Trophoblast cell (in vitro differentiated cells and primary cell): ENCODE measurements around the gene CCNH.

ENCODE experiments used
- DNase-seq, 2 donors: peaks; one replicate each; pipeline ENCODE4 v3.0.0-alpha.2; 2016
- H2AFZ ChIP-seq: 2 replicates; pipeline ENCODE4 v1.6.1; 2013; ENCODE audit warnings: low read length, moderate library complexity, mild to moderate bottlenecking; ENCODE audit not compliant: insufficient read depth, poor library complexity
- H2AK5ac ChIP-seq: 2 replicates; pipeline ENCODE4 v1.6.1; 2013; ENCODE audit warnings: mild to moderate bottlenecking, low read length
- H2BK120ac ChIP-seq: 2 replicates; pipeline ENCODE4 v1.6.1; 2013; ENCODE audit warnings: low read length, mild to moderate bottlenecking, moderate library complexity; ENCODE audit not compliant: insufficient read depth, poor library complexity
- H2BK12ac ChIP-seq: 2 replicates; pipeline ENCODE4 v1.6.1; 2013; ENCODE audit warnings: mild to moderate bottlenecking, low read length, moderate library complexity
- H2BK5ac ChIP-seq: 2 replicates; pipeline ENCODE4 v1.6.1; 2013; ENCODE audit warnings: low read length, low read depth, moderate library complexity, mild to moderate bottlenecking; ENCODE audit not compliant: poor library complexity
- H3K14ac ChIP-seq: 2 replicates; pipeline ENCODE4 v1.6.1; 2013; ENCODE audit warnings: mild to moderate bottlenecking, low read length
- H3K18ac ChIP-seq: 2 replicates; pipeline ENCODE4 v1.6.1; 2013; ENCODE audit warnings: mild to moderate bottlenecking, low read length
- H3K23ac ChIP-seq: 2 replicates; pipeline ENCODE4 v1.6.1; 2013; ENCODE audit warnings: low read length
- H3K27ac ChIP-seq: 2 replicates; pipeline ENCODE4 v1.5.1; 2013; ENCODE audit warnings: low read depth, mild to moderate bottlenecking, inconsistent platforms, low read length, moderate library complexity
- H3K27me3 ChIP-seq: 2 replicates; pipeline ENCODE4 v1.6.1; 2013; ENCODE audit warnings: inconsistent platforms, mild to moderate bottlenecking, low read length, moderate library complexity; ENCODE audit not compliant: insufficient read depth
- H3K36me3 ChIP-seq, 2 experiments: 1 replicate in 1 of 2; 2 replicates in 1 of 2; pipeline ENCODE4 v1.6.1; 2013; ENCODE audit warnings: low read length in 2 of 2, mild to moderate bottlenecking in 2 of 2, moderate library complexity in 1 of 2; ENCODE audit not compliant: insufficient read depth in 2 of 2, control insufficient read depth in 1 of 2
- H3K4ac ChIP-seq: 2 replicates; pipeline ENCODE4 v1.6.1; 2013; ENCODE audit warnings: low read depth, mild to moderate bottlenecking, low read length, moderate library complexity
- H3K4me1 ChIP-seq, 2 experiments: 1 replicate in 1 of 2; 2 replicates in 1 of 2; pipeline ENCODE4 v1.6.1; 2013; ENCODE audit warnings: low read length in 2 of 2, mild to moderate bottlenecking in 2 of 2, moderate library complexity in 1 of 2; ENCODE audit not compliant: insufficient read depth in 2 of 2, control insufficient read depth in 1 of 2
- H3K4me2 ChIP-seq: 2 replicates; pipeline ENCODE4 v1.6.1; 2013; ENCODE audit warnings: inconsistent platforms, mild to moderate bottlenecking, low read length, moderate library complexity
- H3K4me3 ChIP-seq: 2 replicates; pipeline ENCODE4 v1.5.1; 2013; ENCODE audit warnings: mild to moderate bottlenecking, low read depth, low read length, inconsistent platforms
- H3K79me1 ChIP-seq: one replicate; pipeline ENCODE4 v1.6.1; 2013; ENCODE audit warnings: low read length
- H3K79me2 ChIP-seq: 2 replicates; pipeline ENCODE4 v1.6.1; 2013; ENCODE audit warnings: low read length, mild to moderate bottlenecking; ENCODE audit not compliant: control insufficient read depth, insufficient read depth, poor library complexity
- H3K9ac ChIP-seq: 2 replicates; pipeline ENCODE4 v1.6.1; 2013; ENCODE audit warnings: mild to moderate bottlenecking, low read length
- H3K9me3 ChIP-seq: 2 replicates; pipeline ENCODE4 v1.6.1; 2013; ENCODE audit warnings: low read depth, mild to moderate bottlenecking, control low read depth, inconsistent platforms, low read length; ENCODE audit not compliant: insufficient read depth
- H4K12ac ChIP-seq: 2 replicates; pipeline ENCODE4 v1.6.1; 2013; ENCODE audit warnings: low read depth, mild to moderate bottlenecking, low read length, moderate library complexity
- H4K8ac ChIP-seq: 2 replicates; pipeline ENCODE4 v1.6.1; 2013; ENCODE audit warnings: low read depth, mild to moderate bottlenecking, low read length, moderate library complexity
- H4K91ac ChIP-seq: one replicate; pipeline ENCODE4 v1.6.1; 2013; ENCODE audit warnings: low read depth, mild to moderate bottlenecking, low read length, moderate library complexity
- WGBS: extraction: QIAGEN DNeasy Blood & Tissue Kit; methylation state at CpG from one replicate; pipeline ENCODE4 v1.1.7; 2013; ENCODE audit warnings: missing lambda C conversion rate; ENCODE audit not compliant: insufficient read length, insufficient coverage; ENCODE audit errors: extremely low coverage; 5-methylcytosine and 5-hydroxymethylcytosine counted together

CCNH gene

DNA sequence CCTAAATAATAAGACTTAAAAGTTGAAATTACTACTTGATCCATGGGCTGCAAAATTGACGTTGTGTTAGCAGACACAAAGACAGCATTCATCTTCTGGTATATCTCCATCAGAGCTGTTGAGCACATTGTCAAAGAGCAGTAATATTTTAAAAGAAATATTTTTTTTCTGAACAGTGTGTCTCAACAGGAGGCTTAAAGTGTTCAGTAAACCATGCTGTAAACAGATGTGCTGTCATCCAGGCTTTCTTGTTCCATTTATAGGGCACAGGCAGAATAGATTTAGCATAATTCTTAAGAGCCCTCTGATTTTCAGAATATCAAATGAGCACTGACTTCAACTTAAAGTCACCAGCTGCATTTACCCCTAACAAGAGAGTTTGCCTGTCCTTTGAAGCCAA lies 29.7 kb upstream of the CCNH start:
- Histone ChIP-seq H3K79me2 (no peaks in the 10 kb centered on the region), H3K4ac (no peak overlapping the region), H3K4me3 (no peak overlapping the region), H3K4me2 (no peak overlapping the region), H3K4me1 (no peaks in the 10 kb centered on the region), H3K27ac (no peak overlapping the region), H3K23ac (no peak overlapping the region), H3K79me1 (no peaks in the 10 kb centered on the region), H2BK120ac (no peak overlapping the region), H3K9me3 (no peaks in the 10 kb centered on the region), H3K14ac (no peak overlapping the region), H4K12ac (no peak overlapping the region), H3K27me3 (no peaks in the 10 kb centered on the region), H2AK5ac (no peak overlapping the region), H2BK5ac (no peak overlapping the region), H4K8ac (no peak overlapping the region), H2AFZ (no peak overlapping the region), H4K91ac (no peak overlapping the region), H2BK12ac (no peak overlapping the region), H3K18ac (no peak overlapping the region), H3K9ac (no peak overlapping the region), H3K36me3 (no peaks in the 10 kb centered on the region)
- WGBS: no CpG with 5 or more reads among the region's 1 CpG
- DNase-seq: no peak

- no peak overlapping the region for H3K4me2 ChIP-seq
- H3K4me1 ChIP-seq: no peaks in the 10 kb centered on the region
- no CpG with 5 or more reads among the region's 2 CpGs for WGBS
Measured at GRCh38 chr5:87438231-87438630, 25.5 kb upstream of the CCNH start.

GRCh38 chr5:87437724-87438123 lies 25.0 kb upstream of the CCNH start:
- Histone ChIP-seq H3K27ac (no peak overlapping the region), H3K9me3 (no peaks in the 10 kb centered on the region), H4K91ac (no peak overlapping the region), H2AFZ (no peak overlapping the region), H3K18ac (no peak overlapping the region), H3K27me3 (no peaks in the 10 kb centered on the region), H2BK120ac (no peak overlapping the region), H3K4ac (no peak overlapping the region), H3K4me3 (no peak overlapping the region), H3K23ac (no peak overlapping the region), H2BK12ac (no peak overlapping the region), H3K4me2 (no peak overlapping the region), H2BK5ac (no peak overlapping the region), H3K36me3 (no peaks in the 10 kb centered on the region), H3K14ac (no peak overlapping the region), H3K4me1 (no peaks in the 10 kb centered on the region), H4K8ac (no peak overlapping the region), H4K12ac (no peak overlapping the region), H2AK5ac (no peak overlapping the region), H3K9ac (no peak overlapping the region), H3K79me1 (no peaks in the 10 kb centered on the region), H3K79me2 (no peaks in the 10 kb centered on the region)
- no CpG with 5 or more reads among the region's 1 CpG for WGBS
- DNase-seq: no peak

More at GRCh38 chr5:87438231-87438630, 25.5 kb upstream of the CCNH start:
- no peak overlapping the region for H3K23ac ChIP-seq
- no peaks in the 10 kb centered on the region for H3K27me3 ChIP-seq
- H2BK120ac ChIP-seq: no peak overlapping the region
- no peaks in the 10 kb centered on the region for H3K79me2 ChIP-seq
- no peak for DNase-seq
- H3K9ac ChIP-seq: no peak overlapping the region
- H3K4ac ChIP-seq: no peak overlapping the region
- H4K12ac ChIP-seq: no peak overlapping the region
- no peaks in the 10 kb centered on the region for H3K9me3 ChIP-seq
- no peak overlapping the region for H3K18ac ChIP-seq
- H2AFZ ChIP-seq: no peak overlapping the region
- no peak overlapping the region for H4K8ac ChIP-seq
- no peak overlapping the region for H3K4me3 ChIP-seq
- H3K79me1 ChIP-seq: no peaks in the 10 kb centered on the region
- H2BK12ac ChIP-seq: no peak overlapping the region
- H3K36me3 ChIP-seq: no peaks in the 10 kb centered on the region
- H3K27ac ChIP-seq: no peak overlapping the region
- H2BK5ac ChIP-seq: no peak overlapping the region
- no peak overlapping the region for H3K14ac ChIP-seq
- H2AK5ac ChIP-seq: no peak overlapping the region
- H4K91ac ChIP-seq: no peak overlapping the region

DNA sequence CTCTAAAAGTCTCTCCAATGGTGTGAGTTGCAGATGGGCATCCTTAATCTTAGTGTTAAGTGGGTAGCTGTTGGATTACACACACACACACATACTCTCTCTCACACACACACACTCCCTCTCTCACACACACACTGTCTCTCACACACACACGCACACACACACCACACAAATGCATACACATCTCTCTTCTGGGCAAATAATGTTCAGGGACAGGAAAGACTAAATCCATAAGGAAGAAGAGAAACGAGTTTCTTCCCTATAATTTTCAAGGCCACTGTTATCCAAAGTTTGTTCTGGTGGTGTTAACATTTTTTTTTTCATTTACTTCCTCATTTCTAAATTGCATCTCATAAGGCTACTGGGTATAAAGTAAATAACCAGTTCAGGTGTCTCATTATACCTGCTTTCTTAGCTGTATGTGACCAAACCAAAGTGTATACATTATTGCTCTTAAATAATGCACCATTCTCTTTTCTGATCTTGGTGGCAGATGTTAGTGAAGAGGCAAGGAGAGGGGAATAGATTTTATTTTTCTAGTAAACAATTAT lies 22.5 kb upstream of the CCNH start:
- Histone ChIP-seq H2BK120ac (no peak overlapping the region), H4K91ac (no peak overlapping the region), H3K27ac (no peak overlapping the region), H3K9ac (no peak overlapping the region), H3K36me3 (no peaks in the 10 kb centered on the region), H3K4me1 (no peaks in the 10 kb centered on the region), H2BK5ac (no peak overlapping the region), H2AFZ (no peak overlapping the region), H3K4me3 (no peak overlapping the region), H3K23ac (no peak overlapping the region), H3K79me2 (no peaks in the 10 kb centered on the region), H4K8ac (no peak overlapping the region), H3K79me1 (no peaks in the 10 kb centered on the region), H3K14ac (no peak overlapping the region), H3K27me3 (no peaks in the 10 kb centered on the region), H3K18ac (no peak overlapping the region), H3K9me3 (no peaks in the 10 kb centered on the region), H2AK5ac (no peak overlapping the region), H2BK12ac (no peak overlapping the region), H3K4ac (no peak overlapping the region), H4K12ac (no peak overlapping the region), H3K4me2 (no peak overlapping the region)
- DNase-seq: no peak
- no CpG with 5 or more reads among the region's 2 CpGs for WGBS
